ENCODE measurements around the gene HELZ. TPM values are rescaled to one million over a fixed set of nuclear protein-coding genes. Genes with fewer than 3 reads are reported as not detected.

HELZ gene
- total RNA-seq, 1 donor from 2014 or later, result 14.8 TPM

DNA sequence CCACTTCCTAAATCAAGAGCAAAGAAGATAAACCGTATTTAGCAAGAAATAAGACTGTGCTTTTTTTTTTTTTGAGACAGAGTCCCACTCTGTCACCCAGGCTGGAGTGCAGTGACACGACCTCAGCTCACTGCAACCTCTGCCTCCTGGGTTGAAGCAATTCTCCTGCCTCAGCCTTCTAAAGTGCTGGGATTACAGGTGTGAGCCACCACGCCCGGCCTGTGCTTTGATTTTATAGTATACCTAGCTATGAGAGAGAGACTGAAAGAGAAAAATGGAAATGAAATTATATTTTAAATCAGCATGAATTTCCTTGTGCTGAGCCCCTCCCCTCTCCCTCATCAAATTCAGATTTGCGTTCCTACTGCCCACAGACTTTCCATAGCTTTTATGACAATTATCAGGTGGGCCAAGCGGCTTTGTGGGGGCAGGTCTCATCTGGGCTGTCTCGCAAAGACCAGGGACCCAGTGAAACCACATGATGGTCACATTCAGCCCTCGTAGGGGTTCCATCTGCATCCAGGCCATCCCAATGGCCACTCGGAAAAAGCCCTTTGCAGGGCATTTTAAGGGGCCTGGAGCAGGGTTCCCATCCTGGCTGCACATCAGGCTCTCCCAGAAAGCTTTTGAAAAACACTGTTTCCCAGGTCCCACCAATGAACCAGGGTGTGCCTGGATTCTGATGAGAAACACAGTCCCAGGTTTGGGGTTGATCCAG, 192.1 kb downstream of the HELZ start:
- TF ChIP-seq, protein P1, sequence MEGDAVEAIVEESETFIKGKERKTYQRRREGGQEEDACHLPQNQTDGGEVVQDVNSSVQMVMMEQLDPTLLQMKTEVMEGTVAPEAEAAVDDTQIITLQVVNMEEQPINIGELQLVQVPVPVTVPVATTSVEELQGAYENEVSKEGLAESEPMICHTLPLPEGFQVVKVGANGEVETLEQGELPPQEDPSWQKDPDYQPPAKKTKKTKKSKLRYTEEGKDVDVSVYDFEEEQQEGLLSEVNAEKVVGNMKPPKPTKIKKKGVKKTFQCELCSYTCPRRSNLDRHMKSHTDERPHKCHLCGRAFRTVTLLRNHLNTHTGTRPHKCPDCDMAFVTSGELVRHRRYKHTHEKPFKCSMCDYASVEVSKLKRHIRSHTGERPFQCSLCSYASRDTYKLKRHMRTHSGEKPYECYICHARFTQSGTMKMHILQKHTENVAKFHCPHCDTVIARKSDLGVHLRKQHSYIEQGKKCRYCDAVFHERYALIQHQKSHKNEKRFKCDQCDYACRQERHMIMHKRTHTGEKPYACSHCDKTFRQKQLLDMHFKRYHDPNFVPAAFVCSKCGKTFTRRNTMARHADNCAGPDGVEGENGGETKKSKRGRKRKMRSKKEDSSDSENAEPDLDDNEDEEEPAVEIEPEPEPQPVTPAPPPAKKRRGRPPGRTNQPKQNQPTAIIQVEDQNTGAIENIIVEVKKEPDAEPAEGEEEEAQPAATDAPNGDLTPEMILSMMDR (IDR thresholded peaks at IDR 0.05; ENCODE audit: insufficient read depth, low read length, poor library complexity, severe bottlenecking), result no peak
- Histone ChIP-seq H3K27me3 (ENCODE audit: control insufficient read depth, insufficient read depth, low read length) (no peaks in the 10 kb centered on the region), H3K36me3 (ENCODE audit: control insufficient read depth, insufficient read depth, low read length) (no peaks in the 10 kb centered on the region), H3K4me3 (ENCODE audit: low read depth, low read length) (no peak overlapping the region)
- no peak for DNase-seq (ENCODE audit: low read depth)

DNA sequence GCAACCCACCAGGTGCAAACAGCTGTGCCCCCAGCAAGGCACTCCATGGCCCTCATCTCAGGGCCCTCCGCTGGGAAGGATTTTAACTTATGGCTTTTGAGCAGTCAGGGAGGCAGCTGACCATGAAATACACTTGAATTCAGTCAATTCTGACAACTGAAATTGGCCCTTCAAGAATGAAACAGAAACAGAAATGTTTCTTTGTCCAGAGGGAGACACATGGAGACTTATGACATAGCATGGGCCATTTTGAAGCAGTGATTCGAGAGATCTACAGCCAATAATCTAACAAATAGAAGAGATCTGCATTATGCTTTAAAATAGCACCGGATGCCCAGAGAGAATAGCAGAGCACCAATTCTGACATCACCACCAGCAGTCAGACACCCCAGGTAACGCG, 193.2 kb downstream of the HELZ start:
- H3K4me3 ChIP-seq (ENCODE audit: low read depth, low read length), result no peak overlapping the region
- TF ChIP-seq, protein P1 (IDR thresholded peaks at IDR 0.05; ENCODE audit: insufficient read depth, low read length, poor library complexity, severe bottlenecking), result no peak
- no peaks in the 10 kb centered on the region for H3K27me3 ChIP-seq (ENCODE audit: control insufficient read depth, insufficient read depth, low read length)
- no peaks in the 10 kb centered on the region for H3K36me3 ChIP-seq (ENCODE audit: control insufficient read depth, insufficient read depth, low read length)
- DNase-seq (ENCODE audit: low read depth), result no peak

DNA sequence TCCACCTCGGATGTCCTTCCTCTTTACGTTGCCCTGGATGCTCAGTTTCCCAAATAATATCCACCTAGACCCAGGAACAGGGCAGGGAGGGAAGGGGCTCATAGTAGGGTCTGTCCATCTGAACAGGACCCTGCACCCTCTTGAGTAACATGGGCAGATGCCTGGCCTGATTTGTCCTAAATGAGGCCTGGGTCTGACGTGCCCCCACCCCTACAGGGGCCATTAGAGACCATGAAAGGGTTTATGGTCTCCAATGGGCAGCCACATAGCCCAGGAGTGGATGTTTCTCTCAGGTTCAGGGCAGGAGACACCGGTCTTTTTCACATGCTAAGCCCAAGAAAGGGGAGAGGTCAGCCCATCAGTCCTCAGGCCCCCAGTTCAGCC, 193.8 kb downstream of the HELZ start:
- H3K27me3 ChIP-seq (ENCODE audit: control insufficient read depth, insufficient read depth, low read length), result peaks cover 2% of the 10 kb centered on the region
- no peak for DNase-seq (ENCODE audit: low read depth)
- no peak overlapping the region for H3K4me3 ChIP-seq (ENCODE audit: low read depth, low read length)
- TF ChIP-seq, protein P1 (IDR thresholded peaks at IDR 0.05; ENCODE audit: insufficient read depth, low read length, poor library complexity, severe bottlenecking), result no peak
- no peaks in the 10 kb centered on the region for H3K36me3 ChIP-seq (ENCODE audit: control insufficient read depth, insufficient read depth, low read length)

DNA sequence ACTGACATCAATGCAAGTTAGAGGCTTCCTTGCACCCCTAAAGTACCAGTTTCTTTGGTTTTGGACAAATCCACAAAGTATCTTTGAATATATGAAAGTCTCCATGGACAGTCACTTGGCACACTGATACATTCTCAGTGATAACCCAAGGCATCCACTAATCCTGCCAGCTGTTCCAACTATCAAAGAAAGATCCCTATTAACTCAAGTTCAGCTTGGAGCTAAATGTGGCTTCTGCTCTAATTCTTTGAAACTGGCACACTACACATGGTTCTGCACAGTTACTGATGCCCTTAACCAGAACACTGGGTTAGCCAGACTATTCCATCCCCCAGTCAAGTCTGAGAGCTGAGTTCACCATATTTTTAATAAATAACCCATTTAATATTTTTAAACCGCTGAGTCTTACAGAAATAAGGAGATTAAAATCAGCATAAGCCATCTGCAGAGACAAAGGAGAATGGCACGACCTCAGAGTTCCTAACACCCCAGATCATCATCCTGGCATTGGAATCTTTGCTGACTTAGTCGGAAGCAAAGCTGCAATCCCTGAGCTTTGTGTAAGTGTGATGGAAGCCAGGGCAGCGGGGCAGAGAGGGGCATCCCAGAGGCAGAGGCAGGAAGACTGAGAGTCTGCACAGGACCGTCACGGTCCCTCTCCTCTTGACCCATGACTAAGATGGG, 194.4 kb downstream of the HELZ start:
- H3K4me3 ChIP-seq (ENCODE audit: low read depth, low read length), result no peak overlapping the region
- TF ChIP-seq, protein P1 (IDR thresholded peaks at IDR 0.05; ENCODE audit: insufficient read depth, low read length, poor library complexity, severe bottlenecking), result no peak

DNA sequence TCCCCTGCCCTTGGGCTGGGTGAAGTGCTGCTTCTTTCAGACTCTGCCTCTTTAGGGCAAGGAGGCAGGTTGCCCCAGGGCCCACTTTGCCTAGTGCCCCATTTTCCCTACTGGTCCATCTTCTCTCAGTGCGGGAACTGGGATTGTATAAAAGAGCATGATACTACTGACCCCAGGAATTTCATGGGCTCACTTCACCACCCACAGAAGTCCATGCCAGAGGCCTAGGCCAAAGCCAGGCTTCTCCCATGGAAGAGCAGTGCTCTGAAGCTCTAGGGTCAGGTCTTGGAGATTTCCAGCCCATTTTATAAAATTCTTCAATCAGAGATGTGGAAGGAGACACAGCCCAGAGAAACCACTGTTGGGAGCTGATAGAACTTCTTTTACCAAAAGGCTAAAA, 194.9 kb downstream of the HELZ start:
- Histone ChIP-seq H3K27me3 (ENCODE audit: control insufficient read depth, insufficient read depth, low read length) (peaks cover 2% of the 10 kb centered on the region), H3K36me3 (ENCODE audit: control insufficient read depth, insufficient read depth, low read length) (no peaks in the 10 kb centered on the region), H3K4me3 (ENCODE audit: low read depth, low read length) (no peak overlapping the region)
- no peak for DNase-seq (ENCODE audit: low read depth)
- TF ChIP-seq, protein P1 (IDR thresholded peaks at IDR 0.05; ENCODE audit: insufficient read depth, low read length, poor library complexity, severe bottlenecking), result no peak

More for the DNA sequence above, 194.4 kb downstream of the HELZ start:
- peaks cover 2% of the 10 kb centered on the region for H3K27me3 ChIP-seq (ENCODE audit: control insufficient read depth, insufficient read depth, low read length)
- no peaks in the 10 kb centered on the region for H3K36me3 ChIP-seq (ENCODE audit: control insufficient read depth, insufficient read depth, low read length)
- DNase-seq (ENCODE audit: low read depth), result no peak
